Posterior cingulate gyrus (tissue), 11 donors: ENCODE results near the gene DACT3.
A peak's percentile ranks its signal among the peaks of the same experiment; 100 is the strongest.

Experiments used
- DNase-seq, 10 donors: peaks; one replicate each; pipeline versions ENCODE4 v3.0.0 to v3.0.0-alpha.2; 2020 to 2021; ENCODE audit warnings: mixed read lengths in 3 of 10
- intact Hi-C: fragments of 100-400 bp; cut with DNase I; formaldehyde crosslinking; loops from one replicate; pipeline ENCODE4 v1.15.1; 2023

Gene DACT3

GRCh38 chr19:46620267-46620666 is 40.7 kb downstream of the DACT3 start:
- intact Hi-C loops, result no loop called here
- DNase-seq, result peak in 1 of 10 donors; percentile 7

DNA sequence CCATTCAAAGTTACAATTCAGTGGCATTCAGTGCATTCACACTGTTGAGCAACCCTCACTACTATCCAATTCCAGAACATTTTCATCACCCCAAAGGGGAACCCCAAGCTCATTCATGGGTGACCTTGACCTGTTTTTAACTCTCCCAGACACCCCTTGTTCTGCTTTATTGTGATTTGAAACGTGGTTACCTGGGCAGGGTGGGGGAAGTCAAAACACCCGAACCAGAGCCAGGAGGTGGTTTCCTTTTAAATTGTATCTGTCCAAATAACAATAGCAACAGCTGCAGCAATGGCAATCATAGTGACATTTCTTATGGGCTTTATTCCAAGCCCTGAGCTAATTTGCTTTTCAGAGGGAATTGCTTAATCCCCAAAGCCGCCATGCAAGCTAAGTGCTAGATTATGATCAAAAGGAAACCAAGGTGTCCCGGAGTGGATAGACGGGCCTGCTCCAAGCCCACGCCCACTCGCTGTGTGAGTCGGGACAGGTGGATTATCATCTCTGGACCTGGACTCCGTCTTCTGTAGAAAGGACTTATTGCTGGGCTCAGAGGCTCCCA is 42.2 kb downstream of the DACT3 start:
- intact Hi-C loops, result no loop called here
- peak in 1 of 10 donors; percentile 25 for DNase-seq

- intact Hi-C loops, result no loop called here
- DNase-seq, result peak in 1 of 10 donors; percentile 31
Observed at GRCh38 chr19:46617601-46618000, 43.4 kb downstream of the DACT3 start.

DNA sequence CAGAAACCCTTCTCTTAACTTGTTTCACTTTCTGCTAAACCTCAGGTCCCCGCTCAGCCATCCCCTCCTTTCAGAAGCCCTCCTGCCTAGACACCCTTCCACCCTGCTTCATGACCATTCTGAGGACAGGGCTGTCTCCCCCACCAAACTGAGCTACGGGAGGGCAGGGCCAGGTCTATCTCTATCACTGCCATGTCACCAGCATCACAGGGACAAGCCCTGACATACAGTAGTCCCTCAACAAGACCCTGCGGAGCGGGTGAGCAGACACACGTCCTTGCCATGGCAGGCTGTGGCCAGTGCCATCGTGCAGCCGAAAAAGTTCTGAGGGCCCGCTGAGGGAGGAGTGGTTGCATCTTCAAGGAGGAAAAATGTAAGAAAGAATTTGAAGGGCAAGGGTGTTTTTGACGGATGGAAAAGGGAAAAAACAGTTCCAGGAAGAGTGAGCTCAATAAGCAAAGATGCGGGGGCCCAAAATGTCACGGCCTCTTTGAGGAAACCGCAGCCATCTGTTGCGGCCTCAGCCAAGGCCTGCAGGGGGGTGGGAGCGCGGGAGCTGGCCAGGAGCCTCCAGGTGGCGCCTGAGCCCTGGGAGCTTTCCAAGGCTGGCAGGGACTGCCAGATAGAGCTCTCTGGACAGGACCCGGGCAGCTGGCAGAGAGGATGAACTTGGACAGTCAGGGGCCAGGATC is 44.2 kb downstream of the DACT3 start:
- intact Hi-C loops, result no loop called here
- peak in 4 of 10 donors; percentile 20 to 70 (median 31) for DNase-seq

GRCh38 chr19:46615966-46616365 is 45.0 kb downstream of the DACT3 start:
- intact Hi-C loops, result no loop called here
- DNase-seq, result peak in 2 of 10 donors; percentile 15 to 54

DNA sequence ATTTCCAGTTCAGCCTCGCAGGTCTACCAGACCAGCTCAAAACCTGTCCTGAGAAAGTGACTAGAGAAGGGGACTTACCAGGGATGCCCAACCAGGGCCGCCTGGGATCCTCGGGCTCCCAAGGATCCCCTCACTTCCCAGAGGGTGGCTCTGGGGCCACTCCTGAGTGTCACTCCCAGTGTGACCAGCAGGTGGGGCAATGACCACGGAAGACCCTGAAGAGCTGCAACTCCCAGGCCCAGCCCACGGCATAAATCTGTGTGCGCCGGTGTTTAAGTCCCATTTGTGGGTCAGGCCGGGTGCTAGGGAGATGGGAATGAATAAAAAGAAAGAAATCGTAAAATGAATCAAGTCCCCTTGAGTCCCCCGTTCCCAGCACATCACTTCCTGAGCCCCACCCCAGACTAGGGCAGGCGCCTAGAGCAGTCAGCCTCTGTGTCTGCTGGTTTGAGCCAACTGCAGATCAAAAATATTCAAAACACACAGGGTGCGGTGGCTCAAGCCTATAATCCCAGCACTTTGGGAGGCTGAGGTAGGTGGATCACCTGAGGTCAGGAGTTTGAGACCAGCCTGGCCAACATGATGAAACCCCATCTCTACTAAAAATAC is 46.8 kb downstream of the DACT3 start:
- intact Hi-C loops, result loop anchor here (1.0 kb wide), 1 partner anchor 48 kb away; no protein-coding TSS in a partner anchor
- peak; percentile 80 to 98 (median 90) for DNase-seq

GRCh38 chr19:46613525-46613924 is 47.5 kb downstream of the DACT3 start:
- peak in 2 of 10 donors; percentile 51 to 68 for DNase-seq
- intact Hi-C loops, result no loop called here

GRCh38 chr19:46611776-46612175 is 49.2 kb downstream of the DACT3 start:
- intact Hi-C loops, result no loop called here
- peak in 2 of 10 donors; percentile 45 to 57 for DNase-seq

DNA sequence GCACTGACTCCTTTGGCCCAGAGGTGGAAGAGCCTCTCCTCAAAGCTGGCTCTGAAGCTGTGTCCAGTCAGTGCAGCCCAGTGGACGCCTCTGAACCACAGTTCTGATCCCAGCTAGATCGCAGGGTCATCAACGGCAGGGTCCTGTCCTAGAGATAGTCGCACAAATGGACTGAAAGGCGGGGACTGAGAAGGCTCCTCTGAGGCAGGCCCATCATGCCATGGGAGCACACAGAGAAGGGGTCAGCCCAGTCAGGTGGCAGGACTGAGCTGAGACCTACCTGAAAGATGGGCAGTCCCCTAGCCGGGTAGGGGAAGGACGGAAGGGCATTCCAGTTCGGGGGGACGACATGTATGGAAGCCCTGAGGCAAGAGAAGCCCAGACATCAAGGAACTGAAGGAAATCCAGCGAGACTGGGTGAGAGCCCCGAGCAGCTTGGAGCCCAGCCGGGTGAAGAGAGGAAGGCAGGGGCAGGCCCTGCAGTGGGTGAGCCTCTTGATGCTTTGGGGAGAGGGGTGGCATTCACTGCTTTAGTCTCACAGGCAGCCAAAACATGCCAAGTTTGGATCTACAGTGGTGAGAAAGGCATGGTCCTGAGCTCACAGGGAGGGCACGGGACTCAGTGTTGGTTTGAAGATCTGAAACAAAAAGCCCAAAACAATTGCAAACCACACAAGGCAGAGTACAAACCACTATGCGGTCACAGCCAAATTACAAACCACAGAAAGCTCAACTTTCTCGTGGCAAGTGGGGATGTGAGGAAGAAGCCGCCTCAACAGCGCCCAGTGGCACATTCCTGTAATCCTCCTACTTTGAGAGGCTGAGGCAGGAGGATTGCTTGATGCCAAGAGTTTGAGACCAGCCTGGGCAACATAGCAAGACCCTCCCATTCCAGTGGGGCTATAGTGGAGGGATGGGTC is 49.9 kb downstream of the DACT3 start:
- intact Hi-C loops, result no loop called here
- peak in 2 of 10 donors; percentile 62 to 80 for DNase-seq

DNA sequence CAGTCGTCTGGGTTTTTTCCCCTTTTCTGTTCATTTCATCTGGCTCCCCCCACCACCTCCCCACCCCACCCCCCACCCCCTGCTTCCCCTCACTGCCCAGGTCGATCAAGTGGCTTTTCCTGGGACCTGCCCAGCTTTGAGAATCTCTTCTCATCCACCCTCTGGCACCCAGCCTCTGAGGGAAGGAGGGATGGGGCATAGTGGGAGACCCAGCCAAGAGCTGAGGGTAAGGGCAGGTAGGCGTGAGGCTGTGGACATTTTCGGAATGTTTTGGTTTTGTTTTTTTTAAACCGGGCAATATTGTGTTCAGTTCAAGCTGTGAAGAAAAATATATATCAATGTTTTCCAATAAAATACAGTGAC is 50.6 kb downstream of the DACT3 start:
- intact Hi-C loops, result no loop called here

GRCh38 chr19:46609511-46610412 is 51.2 kb downstream of the DACT3 start:
- intact Hi-C loops, result no loop called here
- DNase-seq, result peak in 2 of 10 donors; percentile 75 to 77

More for the DNA sequence above, 50.6 kb downstream of the DACT3 start:
- no peak for DNase-seq

DNA sequence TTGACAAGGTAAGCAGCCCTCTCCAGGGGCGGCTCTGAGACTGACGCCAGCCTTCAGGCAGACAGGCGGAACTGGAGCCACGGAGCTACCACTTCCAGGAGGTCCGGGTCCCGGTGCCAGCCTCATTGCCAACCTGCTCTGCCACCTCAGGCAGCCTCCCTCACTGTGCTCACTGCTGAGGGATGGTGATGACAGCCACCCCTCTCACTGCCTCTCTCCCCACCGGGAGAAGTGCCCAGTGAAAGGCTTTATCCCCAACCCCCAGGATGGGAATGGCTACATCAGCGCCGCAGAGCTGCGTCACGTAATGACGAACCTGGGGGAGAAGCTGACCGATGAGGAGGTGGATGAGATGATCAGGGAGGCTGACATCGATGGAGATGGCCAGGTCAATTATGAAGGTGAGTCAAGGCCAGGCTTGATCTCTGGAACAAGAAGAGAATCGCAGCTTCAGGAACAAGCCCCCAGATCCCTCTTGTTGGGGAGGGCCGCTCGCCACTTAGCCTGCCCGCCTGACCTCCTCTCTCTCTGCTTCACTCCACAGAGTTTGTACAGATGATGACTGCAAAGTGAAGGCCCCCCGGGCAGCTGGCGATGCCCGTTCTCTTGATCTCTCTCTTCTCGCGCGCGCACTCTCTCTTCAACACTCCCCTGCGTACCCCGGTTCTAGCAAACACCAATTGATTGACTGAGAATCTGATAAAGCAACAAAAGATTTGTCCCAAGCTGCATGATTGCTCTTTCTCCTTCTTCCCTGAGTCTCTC is 52.2 kb downstream of the DACT3 start:
- intact Hi-C loops, result no loop called here
- peak in 2 of 10 donors; percentile 78 to 79 for DNase-seq

DNA sequence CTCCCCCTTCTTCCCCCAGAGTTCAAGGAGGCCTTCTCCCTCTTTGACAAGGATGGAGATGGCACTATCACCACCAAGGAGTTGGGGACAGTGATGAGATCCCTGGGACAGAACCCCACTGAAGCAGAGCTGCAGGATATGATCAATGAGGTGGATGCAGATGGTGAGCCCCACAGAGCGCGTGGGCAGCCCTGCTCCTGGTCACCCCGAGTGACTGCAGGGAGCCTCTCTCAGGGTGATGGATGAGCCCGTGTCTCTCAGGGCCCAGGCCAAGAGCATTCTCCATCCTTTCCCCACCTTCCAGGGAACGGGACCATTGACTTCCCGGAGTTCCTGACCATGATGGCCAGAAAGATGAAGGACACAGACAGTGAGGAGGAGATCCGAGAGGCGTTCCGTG is 52.8 kb downstream of the DACT3 start:
- peak in 1 of 10 donors; percentile 62 for DNase-seq
- intact Hi-C loops, result no loop called here

GRCh38 chr19:46607448-46607841 is 53.5 kb downstream of the DACT3 start:
- DNase-seq, result peak in 8 of 10 donors; percentile 38 to 93 (median 66)
- intact Hi-C loops, result no loop called here

- intact Hi-C loops, result no loop called here
- peak in 3 of 10 donors; percentile 26 to 68 (median 41) for DNase-seq
Observed at GRCh38 chr19:46606681-46607447, 54.1 kb downstream of the DACT3 start.

- intact Hi-C loops, result no loop called here
- peak in 4 of 10 donors; percentile 49 to 91 (median 78) for DNase-seq
Observed at GRCh38 chr19:46606019-46606418, 55.0 kb downstream of the DACT3 start.

GRCh38 chr19:46605356-46605821 is 55.6 kb downstream of the DACT3 start:
- peak in 3 of 10 donors; percentile 23 to 75 (median 57) for DNase-seq
- intact Hi-C loops, result no loop called here
